ENCODE results near the gene DBP.
"Not testable (repeated sequence)": the region's sequence is repeated elsewhere in the genome, so short reads cannot be mapped to it uniquely, and the experiment has no call there.

Gene DBP

DNA sequence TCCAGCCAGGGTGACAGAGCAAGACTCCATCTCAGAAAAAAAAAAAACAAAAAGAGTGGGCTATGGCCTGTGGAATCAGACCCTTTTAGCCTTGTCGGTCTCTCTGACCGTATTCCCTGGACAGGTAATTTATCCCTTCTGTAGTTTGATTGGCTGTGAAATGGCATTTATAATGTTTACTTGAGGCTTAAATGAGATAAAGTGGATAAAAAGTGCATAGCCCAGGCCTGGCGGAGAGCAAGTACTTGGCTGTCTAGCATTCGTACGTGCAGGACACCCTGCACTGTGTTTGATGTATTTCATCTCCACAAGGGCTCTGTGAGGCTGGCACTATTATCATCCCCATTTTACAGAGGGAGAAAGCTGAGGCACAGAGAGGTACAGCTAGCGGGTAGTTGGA is 28.6 kb upstream of the DBP start:
- DNase-seq = no peak

DNA sequence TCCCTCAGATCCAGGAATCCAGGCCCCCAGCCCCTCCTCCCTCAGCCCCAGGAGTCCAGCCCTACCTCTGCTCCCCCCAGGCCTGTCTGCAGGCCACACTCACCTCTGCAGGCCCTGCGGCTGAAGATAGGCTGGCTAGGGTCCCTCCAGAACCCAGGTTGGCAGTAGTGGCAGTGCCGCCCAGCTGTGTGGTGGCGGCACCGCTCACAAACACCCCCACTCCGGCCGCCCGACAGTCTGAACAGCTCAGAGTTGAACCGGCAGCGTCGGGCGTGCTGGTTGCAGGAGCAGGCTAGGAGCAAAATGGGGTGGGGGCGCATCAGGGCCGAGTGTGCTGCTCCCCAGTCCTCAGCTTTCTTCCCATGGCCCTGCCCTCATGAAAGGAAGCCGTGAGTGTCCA is 27.3 kb upstream of the DBP start:
- no peak for DNase-seq

DNA sequence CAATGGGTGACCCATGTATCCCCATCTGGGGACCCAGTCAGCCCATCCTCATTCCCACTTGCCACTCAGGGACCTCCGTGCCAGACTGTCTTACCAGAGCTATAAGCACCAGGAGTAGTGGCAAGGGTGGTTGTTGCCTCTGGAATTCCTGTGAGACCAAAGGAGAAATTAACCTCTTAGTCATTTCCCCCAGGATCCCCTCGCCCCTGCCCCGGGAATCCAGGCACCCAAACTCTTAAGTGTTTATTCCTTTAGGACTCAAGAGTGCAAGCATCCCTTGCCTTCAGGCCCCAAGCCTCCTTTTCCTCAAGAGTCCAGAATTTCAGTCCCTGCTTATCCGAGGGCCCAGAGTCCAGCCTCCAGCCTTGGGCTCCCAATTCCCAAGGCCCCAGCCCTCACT is 26.5 kb upstream of the DBP start:
- DNase-seq = no peak

DNA sequence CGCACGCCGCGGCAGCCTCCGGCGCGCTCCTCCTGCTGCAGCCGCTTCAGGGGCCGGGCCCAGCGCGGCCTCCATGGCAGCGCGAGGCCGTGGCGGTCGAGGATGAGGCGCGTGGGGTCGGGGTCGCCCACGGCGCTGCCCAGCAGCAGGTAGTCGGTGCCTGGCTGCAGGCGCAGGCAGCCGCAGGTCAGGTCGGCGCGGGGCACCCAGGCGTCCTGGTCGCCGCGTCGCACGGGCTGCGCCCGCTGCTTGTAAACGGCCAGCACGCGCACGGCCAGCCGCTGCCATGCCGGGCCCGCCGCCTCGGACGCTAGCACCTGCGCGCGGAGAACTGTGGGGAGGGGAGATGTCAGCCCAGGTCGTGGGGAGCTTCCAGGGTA is 24.5 kb upstream of the DBP start:
- no peak for DNase-seq

DNA sequence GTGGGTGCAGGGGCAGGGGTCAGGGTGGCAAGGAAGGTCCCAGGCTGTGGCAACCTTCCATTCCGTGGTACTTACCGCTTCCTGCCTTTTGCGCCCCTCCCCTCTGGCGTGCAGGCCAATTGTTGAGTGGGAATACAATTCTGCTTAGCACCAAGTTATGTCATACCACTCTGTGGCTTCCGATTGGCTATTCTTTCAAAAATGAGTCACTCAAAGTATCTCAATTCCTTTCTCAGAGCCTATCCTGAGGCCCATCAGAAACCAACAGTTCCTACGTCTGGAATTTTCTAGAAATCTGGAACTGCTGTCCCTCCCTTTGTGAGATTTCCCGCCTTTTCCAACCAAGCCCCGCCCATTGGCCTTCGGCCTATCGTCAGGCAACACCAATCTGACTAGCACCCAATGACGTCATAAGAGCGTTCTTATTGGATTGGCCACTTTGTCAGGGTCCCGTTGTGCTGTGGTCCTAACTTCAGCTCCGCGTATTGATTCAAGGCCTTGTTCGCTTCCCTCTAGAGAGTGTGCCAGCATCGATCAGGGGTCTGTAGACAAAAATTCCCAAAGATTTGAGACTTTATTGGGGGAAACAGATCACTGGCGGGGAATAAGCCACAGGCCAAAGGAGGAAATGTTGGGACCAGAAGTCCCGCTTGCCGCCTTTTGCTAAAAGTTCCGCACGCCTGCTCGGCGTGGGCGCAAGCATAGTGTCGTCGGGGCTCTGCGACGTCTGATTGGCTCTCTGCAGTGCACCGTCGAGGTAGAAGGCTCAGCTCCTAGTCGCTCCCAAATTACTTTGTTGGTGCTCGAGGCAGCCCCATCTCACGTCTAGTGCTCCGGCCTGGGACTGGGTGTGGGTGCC is 23.9 kb upstream of the DBP start:
- peak; percentile 72 for DNase-seq

DNA sequence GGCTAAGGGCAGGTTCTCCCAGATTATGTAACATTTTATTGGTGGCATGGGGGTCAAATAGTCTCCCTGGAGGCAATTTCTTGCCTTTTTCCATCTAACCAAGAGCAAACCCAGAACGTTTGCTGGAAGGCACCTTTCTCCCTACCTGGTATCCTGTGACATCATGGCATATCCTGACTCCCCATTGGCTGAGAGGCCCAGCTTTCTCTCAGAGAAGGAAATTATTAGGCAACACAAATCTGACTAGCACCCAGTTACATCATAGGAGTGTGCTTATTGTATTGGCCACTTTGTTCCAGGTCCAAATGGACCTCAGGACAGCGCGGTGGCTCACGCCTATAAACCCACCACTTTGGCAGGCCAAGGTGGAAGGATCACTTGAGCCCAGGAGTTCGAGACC is 22.6 kb upstream of the DBP start:
- DNase-seq = no peak

DNA sequence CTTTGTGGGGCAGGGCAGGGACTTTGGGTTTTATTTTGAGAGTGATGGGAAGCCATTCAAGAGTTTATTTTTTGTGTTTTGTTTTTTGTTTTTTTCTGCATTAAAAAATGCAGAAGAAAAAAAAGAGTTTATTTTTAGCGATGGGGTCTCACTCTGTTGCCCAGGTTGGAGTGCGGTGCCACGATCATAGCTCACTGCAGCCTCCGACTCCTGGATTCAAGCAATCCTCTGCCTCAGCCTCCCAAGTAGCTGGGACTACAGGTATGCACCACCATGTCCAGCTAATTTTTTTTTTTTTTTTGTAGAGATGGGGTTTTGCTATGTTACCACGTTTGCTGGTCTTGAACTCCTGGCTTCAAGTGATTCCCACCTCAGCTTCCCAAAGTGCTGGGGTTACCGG is 21.3 kb upstream of the DBP start:
- DNase-seq = no peak

DNA sequence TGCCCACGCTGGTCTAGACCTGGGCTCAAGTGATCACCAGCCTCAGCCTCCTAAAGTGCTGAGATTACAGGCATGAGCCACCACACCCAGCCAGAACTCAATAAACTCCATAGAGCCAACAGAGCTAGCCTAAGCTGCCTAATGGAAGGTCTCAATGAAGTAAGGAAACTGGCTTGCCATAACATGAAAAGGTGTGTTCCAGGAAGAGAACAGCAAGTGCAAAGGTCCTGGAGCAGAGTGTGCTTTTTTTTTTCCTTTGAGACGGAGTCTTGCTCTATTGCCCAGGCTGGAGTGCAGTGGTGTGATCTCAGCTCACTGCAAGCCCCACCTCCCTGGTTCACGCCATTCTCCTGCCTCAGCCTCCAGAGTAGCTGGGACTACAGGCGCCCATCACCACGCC is 20.6 kb upstream of the DBP start:
- DNase-seq = not testable (repeated sequence)

DNA sequence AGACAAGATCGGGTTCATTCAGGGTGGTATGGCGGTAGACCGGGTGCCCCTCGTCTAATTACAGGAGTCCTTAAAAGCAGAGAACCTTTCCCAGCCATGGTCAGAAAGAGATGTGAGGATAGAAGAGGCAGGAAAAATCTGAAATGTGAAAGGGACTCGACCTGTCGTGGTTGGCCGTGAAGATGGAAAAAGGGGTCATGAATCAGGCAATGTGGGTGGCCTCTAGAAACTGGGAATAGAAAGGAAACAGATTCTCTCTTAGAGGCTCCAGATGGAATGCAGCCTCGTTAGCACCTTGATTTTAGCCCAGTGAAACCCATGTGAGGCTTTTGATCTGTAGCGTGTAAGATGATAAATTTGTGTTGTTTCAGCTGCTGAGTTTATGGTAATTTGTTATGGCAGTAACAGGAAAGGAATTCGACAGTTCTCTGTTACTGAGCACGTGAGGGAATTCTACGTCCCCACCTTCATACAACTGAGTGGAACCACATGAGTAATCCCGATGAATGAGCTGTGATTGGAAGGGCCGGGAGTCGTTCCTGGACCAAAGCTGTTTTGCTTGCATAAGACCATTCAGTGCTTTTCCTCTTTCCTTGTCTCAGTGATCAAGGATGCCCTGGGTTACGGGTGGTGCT is 19.8 kb upstream of the DBP start:
- no peak for DNase-seq

DNA sequence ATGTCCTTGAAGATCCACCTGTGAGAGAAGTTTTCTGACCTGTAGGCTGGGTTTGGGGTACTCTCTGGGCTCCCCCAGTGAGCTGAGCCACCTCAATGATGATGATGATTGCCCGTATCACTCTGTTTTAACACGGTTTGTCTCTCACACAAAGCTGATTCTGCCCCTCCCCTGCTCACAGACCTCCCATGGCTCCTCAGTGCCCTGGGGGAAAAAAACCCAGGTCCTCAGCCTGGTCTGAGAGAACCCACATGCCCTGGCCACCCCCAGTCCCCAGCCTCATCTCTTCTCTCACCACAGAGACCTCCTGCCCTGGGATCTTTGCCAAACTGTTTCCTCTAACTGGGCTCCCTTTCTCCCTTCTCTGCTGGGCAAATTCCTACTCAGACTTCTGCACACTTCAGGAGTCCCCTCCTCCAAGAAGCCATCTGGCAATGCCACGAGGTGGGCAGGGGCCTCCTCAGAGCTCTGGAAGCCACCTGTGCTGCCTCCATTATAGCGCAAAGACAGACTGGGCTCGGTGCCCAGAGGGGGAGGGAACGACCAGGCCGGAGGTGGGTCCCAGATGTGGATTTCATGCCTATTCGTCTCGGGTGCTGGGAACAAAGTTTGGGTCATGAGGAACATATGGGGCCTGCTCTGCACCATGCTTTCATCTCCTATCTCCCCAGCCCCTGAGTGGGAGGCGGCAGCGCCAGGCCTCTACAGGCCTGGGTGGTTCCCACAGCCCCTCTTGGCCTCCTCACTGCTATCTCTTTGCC is 17.3 kb upstream of the DBP start:
- no peak for DNase-seq

DNA sequence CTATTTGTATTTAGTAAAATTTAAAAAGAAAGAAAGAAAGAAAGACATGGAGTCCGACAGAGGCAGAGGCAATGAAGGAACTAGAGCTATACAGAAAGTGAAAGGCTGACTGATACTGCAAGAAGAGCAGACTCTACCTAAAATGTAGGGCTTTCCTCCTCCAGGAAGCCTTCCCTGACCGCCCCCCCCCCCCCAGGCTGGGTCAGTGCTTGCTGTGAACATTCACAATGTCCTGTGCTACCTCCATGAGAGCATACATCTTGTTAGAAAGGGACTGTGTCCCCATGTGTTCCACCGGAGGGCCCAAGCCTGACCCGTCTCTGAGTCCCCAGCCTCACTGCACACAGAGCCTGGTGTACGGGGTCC is 14.5 kb upstream of the DBP start:
- DNase-seq = no peak

DNA sequence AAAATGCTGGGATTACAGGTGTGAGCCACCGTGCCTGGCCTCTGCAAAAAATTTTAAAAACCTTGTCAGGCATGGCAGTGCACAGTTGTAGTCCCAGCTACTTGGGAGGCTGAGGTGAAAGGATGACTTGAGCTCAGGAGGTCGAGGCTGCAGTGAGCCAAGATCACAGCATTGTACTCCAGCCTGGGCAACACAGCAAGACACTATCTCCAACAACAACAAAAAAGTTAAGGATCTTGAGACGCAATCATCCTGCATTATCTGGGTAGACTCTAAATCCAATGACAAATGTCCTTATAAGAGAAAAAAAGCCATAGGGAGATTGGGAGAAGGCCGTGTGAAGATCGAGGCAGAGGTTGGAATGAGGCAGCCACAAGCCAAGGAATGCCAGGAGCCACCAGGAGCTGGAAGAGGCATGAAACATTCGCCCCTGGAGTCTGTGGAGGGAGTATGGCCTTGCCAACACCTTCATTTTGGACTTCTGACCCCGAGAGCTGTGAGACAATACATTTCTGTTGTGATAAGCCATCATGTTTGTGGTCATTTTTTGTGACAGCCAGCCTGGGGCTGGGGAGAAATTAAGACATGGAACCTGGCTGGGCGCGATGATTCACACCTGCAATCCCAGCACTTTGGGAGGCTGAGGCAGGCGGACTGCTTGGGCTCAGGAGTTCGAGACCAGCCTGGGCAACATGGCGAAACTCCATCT is 13.9 kb upstream of the DBP start:
- no peak for DNase-seq

DNA sequence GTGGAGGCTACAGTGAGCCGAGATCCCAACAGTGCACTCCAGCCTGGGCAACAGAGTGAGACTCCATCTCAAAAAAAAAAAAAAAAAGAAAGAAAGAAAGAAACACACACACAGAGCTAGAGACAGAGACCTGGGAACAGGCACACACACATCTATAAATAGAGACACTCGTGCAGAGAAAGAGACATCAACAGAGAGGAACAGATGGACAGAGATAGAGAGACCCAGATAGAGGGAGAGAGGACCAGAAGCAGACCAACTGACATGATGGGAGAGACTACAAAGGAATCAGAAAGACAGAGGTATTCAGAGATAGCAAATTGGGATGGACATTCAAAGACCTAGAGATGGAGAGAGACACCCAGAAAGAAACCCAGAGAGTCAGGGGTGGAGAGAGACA is 11.0 kb upstream of the DBP start:
- DNase-seq = no peak

DNA sequence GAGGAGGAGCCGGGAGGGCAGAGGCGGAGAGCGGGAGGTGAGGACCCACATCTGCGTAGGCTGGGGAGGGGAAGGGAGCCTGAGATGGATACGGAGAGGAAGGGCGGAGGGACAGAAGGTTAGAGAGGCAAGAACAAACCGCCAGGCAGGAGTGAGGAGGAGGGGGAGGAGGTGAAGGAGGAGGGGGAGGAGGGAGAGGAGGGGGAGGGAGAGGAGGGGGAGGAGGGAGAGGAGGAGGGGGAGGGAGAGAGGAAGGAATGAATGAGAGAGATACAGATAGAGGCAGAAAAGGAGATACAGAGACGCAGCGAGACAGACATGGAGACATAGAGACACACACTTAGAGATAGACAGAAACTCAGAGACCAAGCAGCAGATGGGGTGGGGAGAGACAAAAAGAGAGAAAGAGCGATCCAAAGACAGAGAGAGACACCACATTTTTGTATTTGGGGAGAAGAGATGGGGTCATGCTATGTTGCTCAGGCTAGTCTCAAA is 9.6 kb upstream of the DBP start:
- DNase-seq = no peak

DNA sequence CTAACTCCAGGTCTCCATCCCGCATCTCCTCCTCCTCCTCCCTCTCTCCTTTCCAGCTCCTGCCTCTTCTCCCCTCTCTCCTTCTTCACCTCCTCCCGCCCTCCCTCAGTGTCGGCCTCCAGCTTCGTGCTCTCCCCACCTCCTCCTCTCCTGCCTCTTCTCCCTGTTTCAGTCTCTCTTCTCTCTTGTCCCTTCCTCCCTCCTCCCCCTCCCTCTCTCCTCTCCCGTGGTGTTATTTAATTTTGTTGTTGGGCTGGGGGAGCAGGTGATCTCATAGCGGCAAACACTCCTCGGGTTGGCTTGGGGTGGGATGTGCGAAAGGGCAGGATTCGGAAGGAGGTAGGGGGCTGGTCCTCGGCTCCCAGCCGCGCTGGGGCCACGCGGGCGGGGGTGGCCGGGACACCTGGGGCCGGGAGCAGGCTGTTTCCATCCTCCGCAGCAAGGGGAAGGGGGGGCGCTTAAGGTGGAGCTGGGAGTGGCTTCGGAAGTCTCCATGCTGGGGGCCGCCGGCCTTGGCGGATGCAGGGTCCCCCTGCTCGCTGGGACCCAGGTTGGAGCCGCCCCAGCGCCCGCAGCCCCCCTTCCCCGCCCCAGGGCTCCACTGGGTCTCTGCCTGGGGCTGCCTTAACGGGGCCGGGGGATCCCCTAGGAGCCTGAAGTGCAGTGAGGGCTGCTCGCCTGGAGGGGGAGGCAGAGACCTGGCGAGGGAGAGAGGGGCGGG is 9.0 kb upstream of the DBP start, which contains the start of gene CA11:
Gene CA11, minus strand, starts transcription at position 187 of the 721 bp plus-strand sequence. CDS start 555 bp downstream, outside the sequence.
- DNase-seq = peak; percentile 89

DNA sequence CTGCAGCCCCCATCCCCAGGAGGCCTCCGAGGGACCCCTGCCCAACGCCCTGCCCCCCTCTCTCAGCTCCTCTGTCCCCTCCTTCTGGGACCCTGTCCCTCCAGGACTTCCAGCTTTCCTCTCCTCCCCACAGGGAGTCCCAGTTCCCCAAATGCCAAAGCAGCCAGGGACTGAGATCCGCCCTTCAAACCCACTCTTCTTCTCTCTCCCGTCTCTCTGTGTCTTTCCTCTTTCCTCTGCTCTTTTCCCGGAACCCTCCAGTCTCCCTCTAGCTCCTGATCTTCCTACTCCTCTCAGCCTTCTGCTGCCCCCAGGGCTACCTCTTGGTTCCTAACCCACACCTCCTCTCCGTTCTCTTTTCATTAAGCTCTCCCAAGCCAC is 8.4 kb upstream of the DBP start:
- no peak for DNase-seq

DNA sequence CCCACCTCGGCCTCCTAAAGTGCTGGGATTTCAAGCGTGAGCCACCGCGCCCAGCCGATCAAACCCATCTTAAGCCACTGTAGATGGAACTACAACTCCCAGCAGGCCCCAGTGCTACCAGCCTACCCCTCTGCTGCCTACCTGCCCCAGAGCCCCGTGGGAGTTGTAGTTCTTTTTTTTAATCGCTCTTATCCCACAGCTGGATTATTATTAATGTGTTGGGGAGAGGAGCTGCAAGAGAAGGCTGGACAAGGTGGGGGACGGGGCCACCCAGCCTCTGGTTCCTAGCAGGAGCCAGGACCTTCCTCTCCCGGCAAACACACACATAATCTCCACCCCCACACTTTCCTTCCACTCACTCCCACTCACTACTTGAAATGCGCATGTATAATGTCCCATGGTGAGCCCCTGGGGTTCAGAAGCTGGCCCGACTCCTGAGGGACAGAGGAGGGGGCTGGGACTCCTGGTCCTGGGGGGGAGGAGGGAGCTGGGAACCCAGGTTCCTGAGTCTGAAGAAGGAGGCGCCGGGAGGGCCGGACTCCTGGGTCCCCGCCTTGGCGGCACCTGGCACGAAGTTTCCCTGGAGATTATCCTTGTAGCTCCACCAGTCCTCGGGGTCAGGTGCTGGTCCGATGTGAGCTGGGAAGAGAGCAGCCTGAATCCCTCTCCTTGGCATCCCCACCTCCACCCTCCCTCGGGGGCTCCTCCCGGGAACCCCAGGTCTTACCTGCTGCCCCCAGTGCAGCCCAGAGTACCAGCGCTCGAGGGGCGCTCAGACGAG is 7.8 kb upstream of the DBP start:
- peak; percentile 68 for DNase-seq

DNA sequence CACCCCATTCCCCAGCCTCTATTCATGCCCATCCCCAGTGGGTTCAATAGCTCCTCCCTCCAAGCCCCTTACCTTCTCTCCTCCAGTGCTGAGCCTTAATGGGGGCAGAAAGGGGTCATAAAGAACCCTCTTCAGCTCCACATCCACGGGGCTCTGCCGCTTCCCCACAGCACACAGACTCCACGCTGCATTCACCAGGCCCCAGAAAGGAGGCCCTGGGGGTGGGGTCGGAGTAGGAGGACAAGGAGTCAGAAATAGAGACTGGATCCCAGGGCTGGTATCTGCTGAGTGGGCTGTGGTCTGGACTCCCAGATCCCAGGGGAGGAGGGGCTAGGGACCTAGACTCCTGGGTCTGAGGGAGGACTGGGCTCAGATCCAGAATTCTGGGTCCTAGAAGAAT is 7.2 kb upstream of the DBP start:
- DNase-seq = no peak

DNA sequence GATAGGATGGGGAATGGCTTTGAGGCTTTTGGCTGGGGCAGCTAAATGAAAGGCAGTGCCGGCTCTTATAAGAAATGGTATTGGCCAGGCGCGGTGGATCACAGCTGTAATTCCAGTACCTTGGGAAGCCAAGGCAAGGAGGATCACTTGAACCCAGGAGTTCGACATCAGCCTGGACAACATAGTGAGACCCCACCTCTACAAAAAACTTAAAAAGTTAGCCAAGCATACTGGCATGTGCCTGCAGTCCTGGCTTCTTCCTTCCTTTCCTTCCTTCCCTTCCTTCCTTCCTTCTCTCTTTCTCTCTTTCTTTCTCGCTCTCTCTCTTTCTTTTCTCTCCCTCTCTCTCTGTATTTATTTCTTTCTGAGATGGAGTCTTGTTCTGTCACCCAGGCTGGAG is 5.7 kb upstream of the DBP start:
- DNase-seq = no peak

DNA sequence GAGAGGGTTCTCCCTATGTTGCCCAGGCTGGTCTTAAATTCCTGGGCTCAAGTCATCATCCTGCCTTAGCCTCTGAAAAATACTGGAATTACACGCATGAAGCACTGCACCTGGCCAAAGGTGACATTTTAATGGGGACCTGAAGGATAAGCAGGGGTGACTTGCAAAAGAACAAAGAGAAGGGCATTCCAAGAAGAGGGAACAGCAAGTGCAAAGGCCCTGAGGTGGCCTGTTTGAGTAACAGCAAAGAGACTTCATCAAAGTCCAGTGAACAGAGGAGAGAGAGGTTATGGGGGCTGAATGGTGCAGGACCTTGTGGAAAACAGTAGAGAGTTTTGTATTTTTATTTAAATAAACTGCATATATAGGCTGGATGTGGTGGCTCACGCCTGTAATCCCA is 4.7 kb upstream of the DBP start:
- no peak for DNase-seq

DNA sequence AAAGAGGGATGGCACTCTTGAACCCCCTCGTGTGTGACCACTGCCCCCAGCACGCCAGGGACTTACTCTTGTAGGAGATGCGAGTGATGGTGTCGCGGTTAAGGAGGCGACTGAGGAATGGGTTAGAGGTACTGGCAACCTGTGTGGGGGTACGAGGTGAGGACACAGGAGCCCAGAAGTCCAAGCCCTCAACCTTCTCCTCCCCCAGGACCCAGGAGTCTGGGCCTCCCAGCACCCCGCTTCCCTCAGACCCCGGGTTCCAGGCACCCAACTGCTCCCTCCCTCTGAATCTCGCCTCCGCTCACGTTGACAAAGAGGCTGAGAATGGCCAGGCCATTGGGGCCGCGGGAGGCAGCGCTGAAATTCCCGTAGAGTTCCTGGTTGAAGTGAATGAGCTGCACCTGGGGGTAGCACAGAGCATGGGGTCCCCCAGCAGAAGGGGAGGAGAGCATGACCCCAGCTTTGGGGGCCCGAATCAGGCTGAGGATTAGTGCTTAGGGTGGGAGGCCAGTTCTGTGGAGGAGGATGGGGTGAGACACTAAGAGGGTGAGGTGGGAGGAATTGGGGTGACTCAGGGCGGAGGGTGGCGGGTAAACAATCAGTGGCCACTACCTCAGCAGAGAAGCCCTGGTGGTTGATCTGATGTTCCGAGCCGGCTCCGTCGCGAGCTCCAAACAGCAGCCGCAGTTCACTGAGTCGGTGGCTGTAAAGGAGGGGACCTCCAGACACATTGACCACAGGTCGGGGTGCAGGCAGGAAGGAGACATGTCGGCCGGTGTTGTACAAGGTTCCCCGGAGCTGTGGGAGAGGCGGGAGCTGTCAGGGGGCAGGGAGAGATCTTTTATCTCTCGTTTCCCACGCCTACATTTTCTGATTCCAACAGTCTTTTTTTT is 2.5 kb upstream of the DBP start:
- DNase-seq = no peak
